ACHN (cell line): ENCODE data around the gene TMA7.
"Not testable (repeated sequence)": the region's sequence is repeated elsewhere in the genome, so short reads cannot be mapped to it uniquely, and the experiment has no call there.

Experiments
- DNase-seq: peaks from one replicate; pipeline ENCODE4 v3.0.0-alpha.2; 2015
- in situ Hi-C: cut with HindIII; loops from 2 replicates; pipeline ENCODE4 v1.10.0; 2017; ENCODE audit warnings: low sequenced_read_pairs, low pct_ligation_motif_present, low pct_unique_long_range_greater_than_20kb

TMA7 gene

GRCh38 chr3:48474619-48475018 is 34.6 kb downstream of the TMA7 start:
- no peak for DNase-seq
- in situ Hi-C loops = no loop called here

- no peak for DNase-seq
- in situ Hi-C loops = no loop called here
Observed at GRCh38 chr3:48475188-48475587, 35.1 kb downstream of the TMA7 start.

- DNase-seq = no peak
- in situ Hi-C loops = no loop called here
Observed at GRCh38 chr3:48476426-48477053, 36.5 kb downstream of the TMA7 start.

GRCh38 chr3:48477959-48478520 is 38.0 kb downstream of the TMA7 start:
- DNase-seq = no peak
- in situ Hi-C loops = no loop called here

- DNase-seq = no peak
- in situ Hi-C loops = no loop called here
Observed at GRCh38 chr3:48478626-48479555, 38.8 kb downstream of the TMA7 start.

GRCh38 chr3:48480891-48481290 is 40.8 kb downstream of the TMA7 start:
- in situ Hi-C loops, DNase-seq: not testable (repeated sequence)

GRCh38 chr3:48482822-48483221 is 42.8 kb downstream of the TMA7 start:
- in situ Hi-C loops, DNase-seq: not testable (repeated sequence)

- no peak for DNase-seq
- in situ Hi-C loops = no loop called here
Observed at GRCh38 chr3:48486952-48487351, 46.9 kb downstream of the TMA7 start.

- in situ Hi-C loops = no loop called here
- no peak for DNase-seq
Observed at GRCh38 chr3:48492461-48493202, 52.6 kb downstream of the TMA7 start.

GRCh38 chr3:48493203-48493501 is 53.1 kb downstream of the TMA7 start:
- DNase-seq = no peak
- in situ Hi-C loops = no loop called here
